ENCODE results near the gene NSUN4. TPM values are rescaled to one million over a fixed set of nuclear protein-coding genes. Genes with fewer than 3 reads are reported as not detected.
A peak's percentile ranks its signal among the peaks of the same experiment; 100 is the strongest.
"Not testable (repeated sequence)": the region's sequence is repeated elsewhere in the genome, so short reads cannot be mapped to it uniquely, and the experiment has no call there.

The NSUN4 gene
- 17.3 and 22.8 TPM in 2 replicates for total RNA-seq

- DNase-seq (ENCODE audit: low read depth, low spot score): peak; percentile 73
Observed at GRCh38 chr1:46340404-46341221, at the start of gene NSUN4. NSUN4 (plus strand) TSS chr1:46340807; CDS start chr1:46340827, 20 bp downstream.

- DNase-seq (ENCODE audit: low read depth, low spot score): no peak
Observed at GRCh38 chr1:46295306-46295705, 45.3 kb upstream of the NSUN4 start.

GRCh38 chr1:46298387-46298786 is 42.2 kb upstream of the NSUN4 start:
- no peak for DNase-seq (ENCODE audit: low read depth, low spot score)

- no peak for DNase-seq (ENCODE audit: low read depth, low spot score)
Observed at GRCh38 chr1:46300673-46301405, 39.8 kb upstream of the NSUN4 start.

GRCh38 chr1:46301406-46301807 is 39.2 kb upstream of the NSUN4 start:
- DNase-seq (ENCODE audit: low read depth, low spot score): no peak

GRCh38 chr1:46301808-46302640 is 38.6 kb upstream of the NSUN4 start:
- DNase-seq (ENCODE audit: low read depth, low spot score): no peak

GRCh38 chr1:46302641-46303037 is 38.0 kb upstream of the NSUN4 start:
- no peak for DNase-seq (ENCODE audit: low read depth, low spot score)

DNA sequence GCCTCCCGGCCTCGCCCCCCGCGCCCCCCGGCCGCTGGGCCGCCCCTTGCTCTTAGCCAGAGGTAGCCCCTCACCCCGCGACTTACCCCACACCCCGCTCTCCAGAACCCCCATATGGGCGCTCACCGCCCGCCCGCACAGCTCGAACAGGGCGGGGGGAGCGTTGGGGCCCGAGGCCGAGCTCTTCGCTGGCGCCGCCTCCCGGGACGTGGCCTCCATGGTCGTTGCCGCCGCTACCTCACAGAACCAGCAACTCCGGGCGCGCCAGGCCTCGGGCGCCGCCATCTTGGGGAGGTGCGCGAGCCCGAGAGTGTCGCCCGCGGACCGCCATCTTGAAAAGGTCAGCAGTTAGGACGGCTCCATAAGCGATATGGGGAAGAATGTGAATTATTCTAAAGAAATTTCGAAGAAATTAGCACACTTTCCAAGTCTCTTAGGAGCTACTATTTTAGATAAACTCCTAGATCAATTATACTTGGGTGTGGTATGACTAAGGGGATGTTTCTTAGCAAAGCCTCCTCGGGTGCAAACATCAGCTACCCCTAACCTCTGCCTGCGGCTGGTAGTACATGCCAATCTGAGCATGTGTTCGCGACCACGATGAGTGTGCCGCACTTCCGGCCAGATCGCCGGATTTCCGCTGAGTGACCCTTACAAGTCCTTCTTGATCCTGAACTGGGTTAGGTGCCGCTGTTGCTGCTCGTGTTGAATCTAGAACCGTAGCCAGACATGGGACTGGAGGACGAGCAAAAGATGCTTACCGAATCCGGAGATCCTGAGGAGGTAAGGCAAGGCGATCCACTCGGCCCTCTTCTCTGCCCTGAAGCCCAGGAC is 37.4 kb upstream of the NSUN4 start, which contains the start of the genes LRRC41 and UQCRH:
LRRC41 (minus strand) TSS at position 579 of the 834 bp plus-strand sequence; CDS start at position 285, 294 bp downstream.
UQCRH (plus strand) TSS at position 661 of the 834 bp plus-strand sequence; CDS start at position 730, 69 bp downstream.
- peak; percentile 93 for DNase-seq (ENCODE audit: low read depth, low spot score)

- no peak for DNase-seq (ENCODE audit: low read depth, low spot score)
Observed at GRCh38 chr1:46303872-46304326, 36.7 kb upstream of the NSUN4 start.

GRCh38 chr1:46306159-46306530 is 34.5 kb upstream of the NSUN4 start:
- DNase-seq (ENCODE audit: low read depth, low spot score): no peak

- DNase-seq (ENCODE audit: low read depth, low spot score): no peak
Observed at GRCh38 chr1:46309401-46310159, 31.0 kb upstream of the NSUN4 start.

GRCh38 chr1:46310321-46310720 is 30.3 kb upstream of the NSUN4 start:
- DNase-seq (ENCODE audit: low read depth, low spot score): no peak

DNA sequence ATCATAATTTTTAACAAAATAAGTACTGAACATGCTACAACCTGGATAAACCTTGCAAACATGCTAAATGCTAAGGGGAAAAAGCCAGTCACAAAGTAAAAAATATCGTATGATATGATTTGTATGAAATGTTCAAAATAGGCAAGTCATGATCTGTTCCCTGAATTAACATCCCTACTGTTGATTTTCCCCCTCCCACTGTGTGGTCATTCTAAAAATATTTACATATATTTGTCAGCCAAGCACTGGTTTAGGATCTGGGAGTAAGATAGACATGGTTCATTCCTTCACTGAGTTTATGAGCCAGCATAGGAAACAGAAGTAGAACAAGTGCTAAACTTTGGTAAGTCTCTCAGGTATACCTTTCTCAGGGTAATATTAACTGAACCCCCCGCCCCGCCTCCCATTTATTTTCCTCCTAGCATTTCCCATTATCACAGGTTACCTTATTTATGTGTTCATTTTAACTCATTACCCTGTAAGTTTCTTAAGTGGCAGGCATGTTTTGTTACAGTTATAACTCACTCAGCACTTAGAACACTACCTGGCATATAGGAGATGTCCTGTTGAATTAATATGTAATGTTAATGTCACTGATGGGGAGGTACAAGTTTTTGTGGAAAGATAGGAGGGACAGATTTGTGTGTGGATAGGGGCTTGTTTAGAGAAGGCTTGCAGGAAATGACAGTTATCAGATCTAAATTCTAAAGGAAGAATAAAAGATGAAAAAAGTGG is 24.8 kb upstream of the NSUN4 start:
- no peak for DNase-seq (ENCODE audit: low read depth, low spot score)

GRCh38 chr1:46317323-46317722 is 23.3 kb upstream of the NSUN4 start:
- DNase-seq (ENCODE audit: low read depth, low spot score): no peak

- not testable (repeated sequence) for DNase-seq (ENCODE audit: low read depth, low spot score)
Observed at GRCh38 chr1:46319301-46319700, 21.3 kb upstream of the NSUN4 start.

GRCh38 chr1:46319960-46320914 is 20.4 kb upstream of the NSUN4 start:
- DNase-seq (ENCODE audit: low read depth, low spot score): not testable (repeated sequence)

GRCh38 chr1:46322191-46322590 is 18.4 kb upstream of the NSUN4 start:
- DNase-seq (ENCODE audit: low read depth, low spot score): not testable (repeated sequence)
